ENCODE measurements around the gene NANP.

GRCh38 chr20:25573288-25574251 lies 50.2 kb downstream of the NANP start:
- no peak for TF ChIP-seq CTCF (IDR thresholded peaks at IDR 0.05 in 8 of 11, conservative IDR thresholded peaks at IDR 0.05 in 3 of 11)
- no peak for TF ChIP-seq POLR2AphosphoS5 (IDR thresholded peaks at IDR 0.05)
- no peak for TF ChIP-seq POLR2A (IDR thresholded peaks at IDR 0.05)

Data from spleen (tissue), 7 donors.